GM19455 (cell line): Measurements from ENCODE around the gene CRLF2.
"Not testable (repeated sequence)": the region's sequence is repeated elsewhere in the genome, so short reads cannot be mapped to it uniquely, and the experiment has no call there.

ENCODE experiments used
- ATAC-seq: cut with Tn5 transposase; IDR thresholded peaks from one replicate; pipeline ENCODE4 v1.9.1; 2021; ENCODE audit not compliant: unreplicated experiment

CRLF2 gene

DNA sequence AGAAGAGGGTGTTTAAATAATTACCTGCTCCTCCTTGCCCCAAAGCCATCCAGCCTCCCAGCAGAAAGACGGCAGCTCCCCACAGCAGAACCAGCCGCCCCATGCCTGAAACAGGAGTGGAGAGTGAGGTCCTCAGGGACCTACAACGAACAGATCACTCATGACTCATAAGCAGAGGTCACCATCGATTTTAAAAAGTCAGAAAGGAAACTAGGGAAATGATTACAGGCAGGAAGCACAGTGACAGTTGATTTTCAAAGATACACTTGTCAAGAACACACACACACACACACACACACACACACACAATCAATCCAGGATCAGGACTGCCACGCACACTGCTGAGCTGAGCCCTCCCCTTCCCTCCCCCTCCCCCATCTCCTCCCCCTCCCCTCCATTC lies at the start of gene CRLF2:
CRLF2 (minus strand) TSS at position 118 of the 400 bp plus-strand sequence; CDS start at position 103, 15 bp downstream.
- ATAC-seq = no peak

- not testable (repeated sequence) for ATAC-seq
These were observed 49.3 kb upstream of the CRLF2 start for GRCh38 chrX:1261771-1262170.

DNA sequence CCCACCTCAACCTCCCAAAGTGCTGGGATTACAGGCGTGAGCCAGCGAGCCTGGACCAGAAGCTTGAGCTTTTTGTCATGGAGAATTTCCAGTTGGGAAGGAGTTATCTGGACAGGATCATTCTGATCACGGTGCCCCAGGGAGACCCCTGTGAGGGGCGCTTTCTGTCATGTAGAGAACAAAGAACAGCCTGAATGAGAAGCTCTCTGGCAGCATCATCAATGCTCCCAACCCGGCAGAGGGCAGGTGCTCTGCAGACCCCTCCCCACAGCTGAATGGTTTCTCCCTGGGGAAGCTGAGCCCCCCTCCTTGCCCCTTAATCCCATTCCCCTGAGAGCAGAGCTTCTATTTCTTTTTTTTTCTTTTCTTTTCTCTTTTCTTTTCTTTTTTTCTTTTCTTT lies 48.8 kb upstream of the CRLF2 start:
- ATAC-seq = no peak

DNA sequence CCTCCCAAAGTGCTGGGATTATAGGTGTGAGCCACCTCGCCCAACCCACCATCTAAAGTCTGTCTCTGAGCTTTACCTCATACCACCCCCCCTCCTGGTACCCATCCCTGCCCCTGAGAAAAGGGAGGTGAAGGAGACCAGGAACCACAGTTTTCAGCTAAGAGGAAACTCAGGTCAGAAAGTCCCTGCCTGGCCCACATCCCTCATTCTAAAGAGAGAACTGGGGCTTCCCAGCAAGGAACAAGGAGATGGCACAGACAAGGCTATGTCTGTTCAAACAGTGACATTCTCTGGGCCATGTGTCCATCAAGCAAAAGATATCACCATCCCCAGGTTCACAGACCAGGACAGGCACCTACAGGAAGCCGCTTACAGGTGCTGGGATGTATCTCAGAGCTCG lies 40.4 kb upstream of the CRLF2 start:
- ATAC-seq = no peak

DNA sequence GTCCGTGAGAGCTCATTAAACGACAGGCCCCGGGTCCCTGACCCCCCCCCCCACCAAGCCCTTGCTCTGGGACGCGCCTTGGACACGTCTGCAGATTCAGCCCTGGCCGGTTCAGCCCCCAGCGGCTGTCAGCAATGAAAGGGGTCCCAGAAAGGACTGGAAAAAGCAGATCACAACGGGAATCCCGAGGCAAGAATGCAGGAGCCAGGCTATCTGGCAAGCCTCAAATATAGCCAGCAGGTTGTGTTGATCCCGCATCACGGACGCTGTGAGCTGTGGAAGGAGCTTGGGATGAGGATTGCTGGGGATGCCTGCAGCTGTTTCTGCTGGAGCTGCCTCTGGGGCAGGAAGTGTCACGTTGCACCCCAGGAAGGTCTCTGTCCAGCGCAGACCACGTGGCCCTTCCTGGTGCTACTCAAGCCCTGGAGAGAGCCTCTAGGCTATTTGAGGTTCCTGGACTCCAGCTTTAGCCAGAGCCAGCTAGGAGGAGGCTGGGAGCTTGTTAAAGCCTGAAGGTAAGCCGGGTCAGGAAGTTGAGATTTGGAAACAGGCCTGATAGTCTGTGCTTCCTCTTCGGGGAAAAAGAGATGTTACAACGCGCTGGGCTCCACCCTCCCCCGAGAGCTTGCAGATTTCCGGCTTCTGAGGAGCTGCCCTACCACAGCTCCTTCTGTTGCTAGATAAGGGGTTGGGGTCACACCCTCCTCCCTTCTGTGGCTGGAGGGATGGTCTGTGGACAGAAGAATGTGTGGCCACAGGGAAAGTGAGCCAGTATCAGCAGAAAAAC lies 36.8 kb upstream of the CRLF2 start:
- no peak for ATAC-seq

- no peak for ATAC-seq
These were observed 36.0 kb upstream of the CRLF2 start for GRCh38 chrX:1248331-1249061.

DNA sequence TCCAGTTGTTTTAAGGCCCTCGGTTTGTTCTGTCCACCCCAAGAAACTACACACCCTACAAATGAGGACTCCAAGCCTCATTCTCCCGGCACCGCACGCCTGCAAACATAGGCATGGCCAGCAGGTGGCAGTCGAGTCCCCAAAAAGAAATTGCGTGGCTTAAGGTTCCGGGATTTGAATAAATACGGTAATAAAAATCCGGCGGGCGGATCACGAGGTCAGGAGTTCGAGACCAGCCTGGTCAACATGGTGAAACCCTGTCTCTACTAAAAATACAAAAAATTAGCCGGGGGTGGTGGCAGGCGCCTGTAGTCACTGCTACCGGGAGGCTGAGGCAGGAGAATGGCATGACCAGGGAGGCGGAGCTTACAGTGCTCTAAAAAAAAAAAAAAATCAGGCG lies 34.4 kb upstream of the CRLF2 start:
- no peak for ATAC-seq

DNA sequence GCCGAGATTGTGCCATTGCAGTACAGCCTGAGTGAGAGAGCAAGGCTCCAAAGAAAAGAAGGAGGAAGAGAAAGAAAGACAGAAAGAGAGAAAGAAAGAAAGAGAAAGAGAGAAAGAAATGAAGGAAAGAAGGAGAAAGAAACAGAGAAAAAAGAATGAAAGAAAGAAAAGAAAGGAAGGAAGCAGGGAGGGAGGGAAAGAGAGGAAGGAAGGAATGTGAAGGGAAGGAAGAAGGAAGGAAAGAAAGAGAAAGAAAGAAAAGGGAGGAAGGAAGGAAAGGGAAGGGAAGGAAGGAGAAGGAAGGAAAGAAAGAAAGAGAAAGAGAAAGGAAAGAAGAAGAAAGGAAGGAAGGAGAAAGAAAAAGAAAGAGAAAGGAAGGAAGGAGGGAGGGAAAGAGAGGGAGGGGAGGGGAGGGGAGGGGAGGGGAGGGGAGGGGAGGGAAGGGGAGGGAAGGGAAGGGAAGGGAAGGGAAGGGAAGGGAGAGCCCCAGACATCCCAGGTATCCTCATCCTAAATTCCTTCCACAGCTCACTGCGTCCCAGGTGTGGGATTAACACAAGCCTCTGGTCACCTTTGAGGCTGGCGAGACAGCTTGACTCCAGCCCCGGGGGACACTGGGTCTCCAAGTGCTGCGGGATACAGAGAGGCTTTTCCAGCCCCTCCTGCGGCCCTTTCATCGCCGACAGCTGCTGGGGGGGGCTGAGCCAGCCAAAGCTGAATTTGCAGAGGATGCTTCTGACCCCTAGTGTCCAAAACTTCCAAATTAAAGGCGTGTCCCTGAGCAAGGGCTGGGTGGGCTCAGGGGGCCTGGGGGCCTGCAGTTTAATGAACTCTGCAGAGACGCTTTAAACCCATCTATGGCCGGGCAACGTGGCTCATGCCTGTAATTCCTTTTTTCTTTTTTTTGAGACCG lies 32.0 kb upstream of the CRLF2 start:
- no peak for ATAC-seq

- no peak for ATAC-seq
These were observed 30.5 kb upstream of the CRLF2 start for GRCh38 chrX:1242891-1243402.

DNA sequence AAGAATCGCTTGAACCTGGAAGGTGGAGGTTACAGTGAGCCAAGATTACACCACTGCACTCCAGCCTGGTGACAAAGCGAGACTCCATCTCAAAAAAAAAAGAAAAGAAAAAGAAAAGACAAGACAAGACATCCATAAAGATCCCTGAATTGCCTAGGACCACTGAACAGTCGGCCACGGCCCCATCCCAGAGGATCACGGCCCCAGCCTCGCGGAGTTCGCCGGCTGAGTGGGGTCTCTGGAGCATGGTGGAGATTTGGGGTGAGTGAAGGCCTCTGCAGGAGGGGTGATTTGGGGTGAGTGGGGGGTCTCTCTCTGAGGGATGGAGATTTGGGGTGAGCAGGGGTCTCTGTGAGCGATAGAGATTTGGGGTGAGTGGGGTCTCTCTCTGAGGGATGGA lies 28.1 kb upstream of the CRLF2 start:
- not testable (repeated sequence) for ATAC-seq

GRCh38 chrX:1239681-1240142 lies 27.3 kb upstream of the CRLF2 start:
- ATAC-seq = no peak

GRCh38 chrX:1231850-1232465 lies 19.5 kb upstream of the CRLF2 start:
- ATAC-seq = no peak

DNA sequence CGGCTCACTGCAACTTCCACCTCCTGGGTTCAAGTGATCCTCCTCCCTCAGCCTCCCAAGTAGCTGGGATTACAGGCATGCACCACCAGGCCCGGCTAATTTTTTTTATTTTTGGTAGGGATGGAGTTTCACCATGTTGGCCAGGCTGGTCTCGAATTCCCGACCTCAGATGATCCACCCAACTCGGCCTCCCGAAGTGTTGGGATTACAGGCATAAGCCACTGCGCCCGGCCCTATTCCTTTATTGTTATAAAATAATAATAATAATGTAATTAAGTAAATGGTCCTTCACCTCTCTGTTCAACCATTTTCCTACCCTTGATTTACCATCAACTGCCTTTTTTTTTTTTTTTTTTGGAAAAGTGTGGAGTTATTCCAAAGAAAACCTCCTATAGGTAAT lies 15.7 kb upstream of the CRLF2 start:
- not testable (repeated sequence) for ATAC-seq

GRCh38 chrX:1226249-1226648 lies 13.8 kb upstream of the CRLF2 start:
- no peak for ATAC-seq

- no peak for ATAC-seq
These were observed 12.5 kb upstream of the CRLF2 start for GRCh38 chrX:1224954-1225353.

GRCh38 chrX:1223242-1223600 lies 10.8 kb upstream of the CRLF2 start:
- ATAC-seq = no peak

DNA sequence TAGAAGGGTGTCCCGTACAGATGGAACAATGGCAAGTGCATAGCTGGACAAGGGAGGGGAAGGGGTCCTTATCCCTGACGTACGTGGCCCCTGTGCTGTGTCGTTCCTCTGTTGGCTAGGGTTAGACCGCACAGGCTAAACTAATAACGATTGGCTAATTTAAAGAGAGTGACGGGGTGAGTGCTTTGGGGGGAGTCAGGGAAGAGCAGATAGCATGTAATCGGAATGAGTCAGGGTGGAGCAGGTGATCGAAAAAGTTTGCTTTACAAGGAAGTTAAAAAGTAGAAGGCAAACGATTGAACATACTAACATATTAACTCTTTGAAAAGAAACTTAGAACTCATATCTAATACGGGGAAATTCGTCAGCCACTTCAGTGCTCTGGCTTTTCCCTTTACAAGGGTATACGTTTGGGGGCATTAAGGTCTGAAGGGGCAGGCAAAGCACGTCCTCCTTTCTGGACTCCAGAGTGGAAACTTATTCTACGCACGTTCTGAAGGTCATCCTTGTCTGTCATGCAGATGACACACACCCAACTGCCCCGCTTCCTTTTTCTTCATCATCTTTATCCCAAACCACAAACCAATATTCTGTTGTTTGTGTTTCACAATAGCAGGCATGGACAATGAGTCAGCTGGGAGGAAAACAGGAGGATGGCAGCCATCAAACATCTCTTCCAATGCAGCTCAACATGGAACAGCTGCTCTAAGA lies 10.2 kb upstream of the CRLF2 start:
- ATAC-seq = no peak

DNA sequence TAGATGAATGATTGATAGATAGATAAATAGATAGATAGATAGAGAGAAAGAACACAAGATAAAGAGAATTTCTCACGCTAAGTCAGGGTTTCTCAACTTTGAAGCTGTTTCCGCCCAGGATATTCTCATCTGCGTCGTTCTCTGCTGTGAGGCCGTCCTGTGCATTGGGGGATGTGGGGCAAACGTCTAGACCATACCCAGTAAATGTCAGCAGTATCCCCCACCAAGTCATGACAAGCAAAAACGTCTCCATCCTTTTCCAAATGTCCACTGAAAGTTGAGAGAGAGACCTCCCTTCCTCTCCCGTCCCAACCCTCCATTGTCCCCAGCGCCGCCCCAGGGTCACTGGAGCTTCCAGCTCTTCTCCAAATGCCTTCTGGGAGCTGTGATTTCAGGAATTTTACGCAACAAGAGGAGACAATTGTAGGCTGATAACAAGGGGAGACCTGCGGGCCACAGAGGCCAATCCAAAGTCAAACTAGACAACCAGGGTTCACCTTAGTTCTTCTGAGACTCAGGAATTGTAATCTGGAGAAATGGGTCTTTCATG lies 8.9 kb upstream of the CRLF2 start:
- ATAC-seq = no peak

DNA sequence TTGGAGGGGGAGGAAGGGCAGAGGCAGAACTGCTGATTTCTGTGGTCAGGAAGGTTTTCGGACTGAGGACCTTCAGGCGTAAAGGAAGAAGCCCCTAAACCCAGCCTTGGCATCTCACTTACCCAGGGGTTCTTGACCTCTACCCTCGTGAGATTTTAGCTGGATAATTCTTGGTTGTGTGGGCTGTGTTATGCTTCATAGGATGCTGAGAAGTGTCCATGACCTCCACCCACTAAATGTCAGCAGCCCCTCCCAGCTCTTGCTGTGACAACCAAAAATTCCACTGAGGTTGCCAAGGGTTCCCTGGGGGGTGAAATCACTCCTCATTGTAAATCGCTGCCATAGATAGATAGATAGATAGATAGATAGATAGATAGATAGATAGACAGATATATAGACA lies 5.8 kb upstream of the CRLF2 start:
- ATAC-seq = no peak
